ENCODE data around the gene LRRC75A. TPM values are rescaled to one million over a fixed set of nuclear protein-coding genes. Genes with fewer than 3 reads are reported as not detected.

Gene LRRC75A
- total and polyA plus RNA-seq, 4 donors, result 0.08 to 22.6 (median 0.37) TPM

- TF ChIP-seq ZBTB33 (IDR thresholded peaks at IDR 0.05) (no peak), JUND (IDR thresholded peaks at IDR 0.05) (no peak), YY1 (IDR thresholded peaks at IDR 0.05) (no peak), FOXA2 (IDR thresholded peaks at IDR 0.05) (no peak), ATF3 (IDR thresholded peaks at IDR 0.05) (no peak), NR2F2 (IDR thresholded peaks at IDR 0.05) (no peak), MAX (IDR thresholded peaks at IDR 0.05) (no peak)
Measured at GRCh38 chr17:16489431-16489830, 2.6 kb downstream of the LRRC75A start (continued).

GRCh38 chr17:16488968-16489337 lies 3.0 kb downstream of the LRRC75A start:
- WGBS, result 77% methylated on average over 4 of the region's 4 CpGs
- H3K9ac ChIP-seq (ENCODE audit: low read depth in 1 of 2, low read length in 2 of 2), result no peak overlapping the region
- no peak for DNase-seq (ENCODE audit: low spot score)
- peaks cover 5 to 21% (median 8%) of the 10 kb centered on the region in 4 donors for H3K4me1 ChIP-seq (ENCODE audit: control insufficient read depth in 4 of 4, insufficient read depth in 4 of 4, low read length in 3 of 4)
- TF ChIP-seq RAD21 (IDR thresholded peaks at IDR 0.05), result no peak
- no peak for TF ChIP-seq EGR1 (IDR thresholded peaks at IDR 0.05; ENCODE audit: low read depth in 2 of 2)
- TF ChIP-seq RXRA (IDR thresholded peaks at IDR 0.05), result no peak
- no peak for TF ChIP-seq SP1 (IDR thresholded peaks at IDR 0.05)
- H3K9me3 ChIP-seq (ENCODE audit: control insufficient read depth in 4 of 4, low read length in 3 of 4), result no peaks in the 10 kb centered on the region
- no peaks in the 10 kb centered on the region for H3K36me3 ChIP-seq (ENCODE audit: control insufficient read depth in 4 of 4, insufficient read depth in 3 of 4, low read depth in 1 of 4, low read length in 3 of 4)
- no peaks in the 10 kb centered on the region for H3K27me3 ChIP-seq (ENCODE audit: control insufficient read depth in 4 of 4, insufficient read depth in 4 of 4, low read length in 3 of 4)
- H3K27ac ChIP-seq (ENCODE audit: low read depth in 1 of 2, low read length in 2 of 2), result no peak overlapping the region
- no peak overlapping the region for H3K4me3 ChIP-seq (ENCODE audit: low read depth in 1 of 3, low read length in 3 of 3)

- H3K9ac ChIP-seq (ENCODE audit: low read depth in 1 of 2, low read length in 2 of 2), result no peak overlapping the region
- H3K36me3 ChIP-seq (ENCODE audit: control insufficient read depth in 4 of 4, insufficient read depth in 3 of 4, low read depth in 1 of 4, low read length in 3 of 4), result no peaks in the 10 kb centered on the region
- peaks cover 5 to 21% (median 8%) of the 10 kb centered on the region in 4 donors for H3K4me1 ChIP-seq (ENCODE audit: control insufficient read depth in 4 of 4, insufficient read depth in 4 of 4, low read length in 3 of 4)
- no peaks in the 10 kb centered on the region for H3K9me3 ChIP-seq (ENCODE audit: control insufficient read depth in 4 of 4, low read length in 3 of 4)
- WGBS, result 78% methylated on average over 8 of the region's 8 CpGs
- DNase-seq (ENCODE audit: low spot score), result no peak
- TF ChIP-seq GABPA (IDR thresholded peaks at IDR 0.05 in 1 of 2, conservative IDR thresholded peaks at IDR 0.05 in 1 of 2) (no peak), RAD21 (IDR thresholded peaks at IDR 0.05) (no peak), NR2F2 (IDR thresholded peaks at IDR 0.05) (peak; percentile 95)
- H3K27me3 ChIP-seq (ENCODE audit: control insufficient read depth in 4 of 4, insufficient read depth in 4 of 4, low read length in 3 of 4), result no peaks in the 10 kb centered on the region
- no peak overlapping the region for H3K27ac ChIP-seq (ENCODE audit: low read depth in 1 of 2, low read length in 2 of 2)
- H3K4me3 ChIP-seq (ENCODE audit: low read depth in 1 of 3, low read length in 3 of 3), result no peak overlapping the region
Measured at GRCh38 chr17:16488186-16488967, 3.6 kb downstream of the LRRC75A start.
